Measurements from ENCODE around the gene TAF10. TPM values are rescaled to one million over a fixed set of nuclear protein-coding genes. Genes with fewer than 3 reads are reported as not detected.

TAF10 gene
- total RNA-seq, 3 donors from 2014 or later (not counting 1 experiment from before 2014, with no cell fraction given): 154 to 191 (median 158) TPM

GRCh38 chr11:6653656-6654055, 41.6 kb upstream of the TAF10 start:
- Histone ChIP-seq H3K27me3 (ENCODE audit: control insufficient read depth, insufficient read depth, low read length) (peaks cover 4% of the 10 kb centered on the region), H3K4me3 (ENCODE audit: low read length) (no peak overlapping the region), H3K9me3 (ENCODE audit: control insufficient read depth, insufficient read depth, low read length) (no peaks in the 10 kb centered on the region), H3K4me1 (ENCODE audit: control insufficient read depth, insufficient read depth, low read length) (peaks cover 10% of the 10 kb centered on the region), H3K36me3 (ENCODE audit: control insufficient read depth, insufficient read depth, low read length) (no peaks in the 10 kb centered on the region), H3K27ac (ENCODE audit: low read length) (no peak overlapping the region)
- no peaks in the 10 kb centered on the region for H3K9me3 Mint-ChIP-seq
- H3K27ac Mint-ChIP-seq: no peak overlapping the region
- no peak overlapping the region for H3K4me3 Mint-ChIP-seq
- ATAC-seq (no peak), DNase-seq (no peak)
- H3K4me1 Mint-ChIP-seq: peaks cover 0 to 6% of the 10 kb centered on the region in 2 donors
- TF ChIP-seq CTCF (IDR thresholded peaks at IDR 0.05): no peak
- H3K27me3 Mint-ChIP-seq (ENCODE audit: low read depth in 2 of 2): peaks cover 0 to 11% of the 10 kb centered on the region in 2 donors
- 99% methylated on average over 2 of the region's 2 CpGs for WGBS (ENCODE audit: insufficient coverage)
- intact Hi-C loops (cut with micrococcal nuclease): no loop called here
- no peaks in the 10 kb centered on the region for H3K36me3 Mint-ChIP-seq

GRCh38 chr11:6653097-6653496, 41.1 kb upstream of the TAF10 start:
- no peaks in the 10 kb centered on the region for H3K36me3 Mint-ChIP-seq
- no peaks in the 10 kb centered on the region for H3K36me3 ChIP-seq (ENCODE audit: control insufficient read depth, insufficient read depth, low read length)
- no peaks in the 10 kb centered on the region for H3K9me3 ChIP-seq (ENCODE audit: control insufficient read depth, insufficient read depth, low read length)
- peaks cover 0 to 11% of the 10 kb centered on the region in 2 donors for H3K27me3 Mint-ChIP-seq (ENCODE audit: low read depth in 2 of 2)
- DNase-seq: no peak
- peaks cover 4% of the 10 kb centered on the region for H3K27me3 ChIP-seq (ENCODE audit: control insufficient read depth, insufficient read depth, low read length)
- H3K27ac ChIP-seq (ENCODE audit: low read length): no peak overlapping the region
- H3K9me3 Mint-ChIP-seq: no peaks in the 10 kb centered on the region
- H3K4me3 Mint-ChIP-seq: no peak overlapping the region
- peaks cover 0 to 6% of the 10 kb centered on the region in 2 donors for H3K4me1 Mint-ChIP-seq
- intact Hi-C loops (cut with micrococcal nuclease): no loop called here
- no peak for TF ChIP-seq CTCF (IDR thresholded peaks at IDR 0.05)
- no peak overlapping the region for H3K4me3 ChIP-seq (ENCODE audit: low read length)
- H3K27ac Mint-ChIP-seq: no peak overlapping the region
- WGBS (ENCODE audit: insufficient coverage): 93% methylated on average over 1 of the region's 1 CpG
- peaks cover 10% of the 10 kb centered on the region for H3K4me1 ChIP-seq (ENCODE audit: control insufficient read depth, insufficient read depth, low read length)
- no peak for ATAC-seq

GRCh38 chr11:6652182-6652581, 40.2 kb upstream of the TAF10 start:
- Mint-ChIP-seq H3K9me3 (no peaks in the 10 kb centered on the region), H3K27ac (no peak overlapping the region), H3K4me1 (peaks cover 0 to 6% of the 10 kb centered on the region in 2 donors), H3K36me3 (no peaks in the 10 kb centered on the region), H3K4me3 (no peak overlapping the region), H3K27me3 (ENCODE audit: low read depth in 2 of 2) (peaks cover 0 to 11% of the 10 kb centered on the region in 2 donors)
- WGBS (ENCODE audit: insufficient coverage): 78% methylated on average over 3 of the region's 3 CpGs
- no peak for DNase-seq
- no peak overlapping the region for H3K27ac ChIP-seq (ENCODE audit: low read length)
- peaks cover 4% of the 10 kb centered on the region for H3K27me3 ChIP-seq (ENCODE audit: control insufficient read depth, insufficient read depth, low read length)
- intact Hi-C loops (cut with micrococcal nuclease): no loop called here
- TF ChIP-seq CTCF (IDR thresholded peaks at IDR 0.05): no peak
- ATAC-seq: no peak
- no peaks in the 10 kb centered on the region for H3K36me3 ChIP-seq (ENCODE audit: control insufficient read depth, insufficient read depth, low read length)
- H3K4me1 ChIP-seq (ENCODE audit: control insufficient read depth, insufficient read depth, low read length): peaks cover 17% of the 10 kb centered on the region
- H3K4me3 ChIP-seq (ENCODE audit: low read length): no peak overlapping the region
- no peaks in the 10 kb centered on the region for H3K9me3 ChIP-seq (ENCODE audit: control insufficient read depth, insufficient read depth, low read length)

- DNase-seq (no peak), ATAC-seq (no peak)
- Histone ChIP-seq H3K4me3 (ENCODE audit: low read length) (no peak overlapping the region), H3K4me1 (ENCODE audit: control insufficient read depth, insufficient read depth, low read length) (peaks cover 27% of the 10 kb centered on the region), H3K27ac (ENCODE audit: low read length) (no peak overlapping the region), H3K27me3 (ENCODE audit: control insufficient read depth, insufficient read depth, low read length) (peaks cover 4% of the 10 kb centered on the region), H3K36me3 (ENCODE audit: control insufficient read depth, insufficient read depth, low read length) (no peaks in the 10 kb centered on the region), H3K9me3 (ENCODE audit: control insufficient read depth, insufficient read depth, low read length) (no peaks in the 10 kb centered on the region)
- no peak overlapping the region for H3K4me3 Mint-ChIP-seq
- WGBS (ENCODE audit: insufficient coverage): 75% methylated on average over 6 of the region's 6 CpGs
- peaks cover 0 to 2% of the 10 kb centered on the region in 2 donors for H3K4me1 Mint-ChIP-seq
- TF ChIP-seq CTCF (IDR thresholded peaks at IDR 0.05): no peak
- no peak overlapping the region for H3K27ac Mint-ChIP-seq
- no peaks in the 10 kb centered on the region for H3K36me3 Mint-ChIP-seq
- no peaks in the 10 kb centered on the region for H3K9me3 Mint-ChIP-seq
- peaks cover 0 to 2% of the 10 kb centered on the region in 2 donors for H3K27me3 Mint-ChIP-seq (ENCODE audit: low read depth in 2 of 2)
- intact Hi-C loops (cut with micrococcal nuclease): no loop called here
These were observed 39.0 kb upstream of the TAF10 start for GRCh38 chr11:6650980-6651379.
